GM12878 (cell line): ENCODE measurements around the gene GIGYF1. TPM values are rescaled to one million over a fixed set of nuclear protein-coding genes. Genes with fewer than 3 reads are reported as not detected.
A peak's percentile ranks its signal among the peaks of the same experiment; 100 is the strongest.

ENCODE experiments used
- BCL3 ChIP-seq: IDR thresholded peaks from 2 replicates; pipeline ENCODE4 v1.6.1; 2011; ENCODE audit warnings: borderline replicate concordance, low read depth, mild to moderate bottlenecking, moderate library complexity, low read length; ENCODE audit not compliant: insufficient read depth, poor library complexity, severe bottlenecking
- BHLHE40 ChIP-seq, 2 experiments: fragments of 450-650 bp in 1 of 2; IDR thresholded peaks; 2 replicates each; pipeline ENCODE4 v1.6.1; 2011 to 2017; ENCODE audit warnings: low read depth in 2 of 2, borderline replicate concordance in 1 of 2, improper control_type of control experiment in 1 of 2, low read length in 1 of 2, mild to moderate bottlenecking in 1 of 2
- BMI1 ChIP-seq: fragments of 450-650 bp; IDR thresholded peaks from 2 replicates; pipeline ENCODE4 v1.6.1; 2016; ENCODE audit warnings: mild to moderate bottlenecking, moderate library complexity, borderline replicate concordance
- DPF2 ChIP-seq: fragments of 450-650 bp; IDR thresholded peaks from 2 replicates; pipeline ENCODE4 v1.6.1; 2017; ENCODE audit warnings: mild to moderate bottlenecking
- GABPA ChIP-seq: IDR thresholded peaks from 2 replicates; pipeline ENCODE4 v1.6.1; 2014; ENCODE audit warnings: antibody characterized with exemption, low read depth, mild to moderate bottlenecking, inconsistent platforms
- IRF4 ChIP-seq: IDR thresholded peaks from 2 replicates; pipeline ENCODE4 v1.6.1; 2011; ENCODE audit warnings: low read depth, low read length
- JUNB ChIP-seq: IDR thresholded peaks from 2 replicates; pipeline ENCODE4 v1.6.1; 2016; ENCODE audit warnings: antibody characterized with exemption, mild to moderate bottlenecking
- MEF2A ChIP-seq: IDR thresholded peaks from 2 replicates; pipeline ENCODE4 v1.6.1; 2011; ENCODE audit warnings: low read depth, mild to moderate bottlenecking, low read length, moderate library complexity; ENCODE audit not compliant: insufficient read depth
- MTA3 ChIP-seq: IDR thresholded peaks from 2 replicates; pipeline ENCODE4 v1.6.1; 2012; ENCODE audit warnings: low read length, inconsistent platforms, borderline replicate concordance
- NFYA ChIP-seq: IDR thresholded peaks from 2 replicates; pipeline ENCODE4 v1.6.1; 2011; ENCODE audit warnings: low read depth, mild to moderate bottlenecking, low read length, improper control_type of control experiment, borderline replicate concordance
- NKRF ChIP-seq: fragments of 450-650 bp; conservative IDR thresholded peaks from 2 replicates; pipeline ENCODE4 v1.6.1; 2017; ENCODE audit warnings: mild to moderate bottlenecking, moderate library complexity
- PAX8 ChIP-seq: fragments of 450-650 bp; IDR thresholded peaks from 2 replicates; pipeline ENCODE4 v1.6.1; 2017; ENCODE audit warnings: mild to moderate bottlenecking, moderate library complexity
- POLR2A ChIP-seq: IDR thresholded peaks from 2 replicates; pipeline ENCODE4 v1.6.1; 2011; ENCODE audit warnings: low read depth, mild to moderate bottlenecking, low read length
- POLR2AphosphoS2 ChIP-seq: IDR thresholded peaks from 2 replicates; pipeline ENCODE4 v1.6.1; 2011; ENCODE audit warnings: low read depth, mild to moderate bottlenecking, low read length, improper control_type of control experiment, moderate library complexity
- SMAD5 ChIP-seq: IDR thresholded peaks from 2 replicates; pipeline ENCODE4 v1.6.1; 2016; ENCODE audit warnings: antibody characterized with exemption, low read depth
- SMARCA5 ChIP-seq: fragments of 450-650 bp; IDR thresholded peaks from 2 replicates; pipeline ENCODE4 v1.6.1; 2017; ENCODE audit warnings: mild to moderate bottlenecking
- SPI1 ChIP-seq: IDR thresholded peaks from 2 replicates; pipeline ENCODE4 v1.6.1; 2011; ENCODE audit warnings: low read depth, mild to moderate bottlenecking, low read length, moderate library complexity, borderline replicate concordance; ENCODE audit not compliant: insufficient read depth
- SREBF2 ChIP-seq: IDR thresholded peaks from 2 replicates; pipeline ENCODE4 v1.6.1; 2012; ENCODE audit warnings: mild to moderate bottlenecking, low read length
- TCF12 ChIP-seq: IDR thresholded peaks from 2 replicates; pipeline ENCODE4 v1.6.1; 2011; ENCODE audit warnings: low read depth, mild to moderate bottlenecking, low read length
- TCF3 ChIP-seq: IDR thresholded peaks from 2 replicates; pipeline ENCODE4 v1.6.1; 2012; ENCODE audit warnings: low read depth, mild to moderate bottlenecking, low read length, borderline replicate concordance; ENCODE audit not compliant: insufficient read depth
- TCF7 ChIP-seq: IDR thresholded peaks from 2 replicates; pipeline ENCODE4 v1.6.1; 2014; ENCODE audit warnings: antibody characterized with exemption, borderline replicate concordance
- polyA plus RNA-seq, 11 experiments: library from polyadenylated mRNA; depleted of rRNA in 4 of 11; unstranded in 6 of 11; stranded (reverse) in 5 of 11; fragments of >200 nt; fragmentation: Nextera tagmentation in 4 of 11; fragmentation: Illumina TruSeq in 1 of 11; extraction: Ambion mirVana in 4 of 11; extraction: Trizol in 1 of 11; gene quantifications; 1 replicate in 1 of 11; 2 replicates in 10 of 11; pipeline versions ENCODE4 v1.2.1 to v1.2.3, GENCODE V29; 2011 to 2016; ENCODE audit warnings: inconsistent platforms in 2 of 11, missing spikeins in 2 of 11, low read depth in 1 of 11
- total RNA-seq, 4 experiments: library from RNA; depleted of rRNA in 3 of 4; stranded (reverse); fragments of >200 nt in 3 of 4; fragmentation: Illumina TruSeq in 1 of 4; extraction: Trizol in 1 of 4; gene quantifications; 2 replicates each; pipeline versions ENCODE4 v1.2.1 to v1.2.3, GENCODE V29; 2013 to 2021
- TF ChIP-seq, protein P1 (sequence below): fragments of 450-650 bp; IDR thresholded peaks from 2 replicates; pipeline ENCODE4 v1.6.1; 2017; ENCODE audit warnings: mild to moderate bottlenecking, moderate library complexity
- TF ChIP-seq, protein P2 (sequence below): fragments of 450-650 bp; IDR thresholded peaks from 2 replicates; pipeline ENCODE4 v1.6.1; 2017; ENCODE audit warnings: borderline replicate concordance

GIGYF1 gene
- total and polyA plus RNA-seq, 10 of the 15 experiments (the other 5 are each of a cell fraction or from before 2014, with no cell fraction given) = 0.31 to 47.2 (median 9.9) TPM

- peak; percentile 31 for TF ChIP-seq BCL3
- no peak for TF ChIP-seq SMAD5
- TF ChIP-seq POLR2AphosphoS2 = no peak
- TF ChIP-seq SPI1 = peak; percentile 64; the same call in 1 of the 2 replicates
- peak; percentile 59 for TF ChIP-seq POLR2A
- peak; percentile 93 for TF ChIP-seq BMI1
- TF ChIP-seq TCF3 = no peak
- TF ChIP-seq TCF7 = no peak
- TF ChIP-seq DPF2 = peak; percentile 24; the same call in 1 of the 2 replicates
- no peak for TF ChIP-seq GABPA
- peak in 1 of 2 experiments; percentile 20; a peak in 1 of 4 replicates for TF ChIP-seq BHLHE40 (IDR thresholded peaks at IDR 0.05; ENCODE audit: borderline replicate concordance in 1 of 2, low read depth in 2 of 2, low read length in 1 of 2)
- no peak for TF ChIP-seq NFYA
- TF ChIP-seq TCF12 = no peak
- TF ChIP-seq SREBF2 = no peak
- TF ChIP-seq, protein P1, sequence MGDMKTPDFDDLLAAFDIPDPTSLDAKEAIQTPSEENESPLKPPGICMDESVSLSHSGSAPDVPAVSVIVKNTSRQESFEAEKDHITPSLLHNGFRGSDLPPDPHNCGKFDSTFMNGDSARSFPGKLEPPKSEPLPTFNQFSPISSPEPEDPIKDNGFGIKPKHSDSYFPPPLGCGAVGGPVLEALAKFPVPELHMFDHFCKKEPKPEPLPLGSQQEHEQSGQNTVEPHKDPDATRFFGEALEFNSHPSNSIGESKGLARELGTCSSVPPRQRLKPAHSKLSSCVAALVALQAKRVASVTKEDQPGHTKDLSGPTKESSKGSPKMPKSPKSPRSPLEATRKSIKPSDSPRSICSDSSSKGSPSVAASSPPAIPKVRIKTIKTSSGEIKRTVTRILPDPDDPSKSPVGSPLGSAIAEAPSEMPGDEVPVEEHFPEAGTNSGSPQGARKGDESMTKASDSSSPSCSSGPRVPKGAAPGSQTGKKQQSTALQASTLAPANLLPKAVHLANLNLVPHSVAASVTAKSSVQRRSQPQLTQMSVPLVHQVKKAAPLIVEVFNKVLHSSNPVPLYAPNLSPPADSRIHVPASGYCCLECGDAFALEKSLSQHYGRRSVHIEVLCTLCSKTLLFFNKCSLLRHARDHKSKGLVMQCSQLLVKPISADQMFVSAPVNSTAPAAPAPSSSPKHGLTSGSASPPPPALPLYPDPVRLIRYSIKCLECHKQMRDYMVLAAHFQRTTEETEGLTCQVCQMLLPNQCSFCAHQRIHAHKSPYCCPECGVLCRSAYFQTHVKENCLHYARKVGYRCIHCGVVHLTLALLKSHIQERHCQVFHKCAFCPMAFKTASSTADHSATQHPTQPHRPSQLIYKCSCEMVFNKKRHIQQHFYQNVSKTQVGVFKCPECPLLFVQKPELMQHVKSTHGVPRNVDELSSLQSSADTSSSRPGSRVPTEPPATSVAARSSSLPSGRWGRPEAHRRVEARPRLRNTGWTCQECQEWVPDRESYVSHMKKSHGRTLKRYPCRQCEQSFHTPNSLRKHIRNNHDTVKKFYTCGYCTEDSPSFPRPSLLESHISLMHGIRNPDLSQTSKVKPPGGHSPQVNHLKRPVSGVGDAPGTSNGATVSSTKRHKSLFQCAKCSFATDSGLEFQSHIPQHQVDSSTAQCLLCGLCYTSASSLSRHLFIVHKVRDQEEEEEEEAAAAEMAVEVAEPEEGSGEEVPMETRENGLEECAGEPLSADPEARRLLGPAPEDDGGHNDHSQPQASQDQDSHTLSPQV = no peak
- TF ChIP-seq MEF2A = no peak
- TF ChIP-seq JUNB = no peak
- TF ChIP-seq IRF4 = no peak
- TF ChIP-seq SMARCA5 = no peak
- TF ChIP-seq, protein P2, sequence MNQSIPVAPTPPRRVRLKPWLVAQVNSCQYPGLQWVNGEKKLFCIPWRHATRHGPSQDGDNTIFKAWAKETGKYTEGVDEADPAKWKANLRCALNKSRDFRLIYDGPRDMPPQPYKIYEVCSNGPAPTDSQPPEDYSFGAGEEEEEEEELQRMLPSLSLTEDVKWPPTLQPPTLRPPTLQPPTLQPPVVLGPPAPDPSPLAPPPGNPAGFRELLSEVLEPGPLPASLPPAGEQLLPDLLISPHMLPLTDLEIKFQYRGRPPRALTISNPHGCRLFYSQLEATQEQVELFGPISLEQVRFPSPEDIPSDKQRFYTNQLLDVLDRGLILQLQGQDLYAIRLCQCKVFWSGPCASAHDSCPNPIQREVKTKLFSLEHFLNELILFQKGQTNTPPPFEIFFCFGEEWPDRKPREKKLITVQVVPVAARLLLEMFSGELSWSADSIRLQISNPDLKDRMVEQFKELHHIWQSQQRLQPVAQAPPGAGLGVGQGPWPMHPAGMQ = no peak
- TF ChIP-seq NKRF = no peak; the same call in 1 of the 2 replicates
- no peak for TF ChIP-seq MTA3
- no peak for TF ChIP-seq PAX8
These were observed 18.3 kb downstream of the GIGYF1 start (continued) for GRCh38 chr7:100675581-100676350.
